ENCODE results near the gene CEP20.

GRCh38 chr16:15854906-15855703 is 33.3 kb downstream of the CEP20 start:
- no peak for TF ChIP-seq CTCF (conservative IDR thresholded peaks at IDR 0.05; ENCODE audit: low read length)
- no peak for TF ChIP-seq EZH2phosphoT487 (IDR thresholded peaks at IDR 0.05; ENCODE audit: borderline replicate concordance)

All from Loucy (cell line).